ENCODE data around the gene FHIT.

Gene FHIT

DNA sequence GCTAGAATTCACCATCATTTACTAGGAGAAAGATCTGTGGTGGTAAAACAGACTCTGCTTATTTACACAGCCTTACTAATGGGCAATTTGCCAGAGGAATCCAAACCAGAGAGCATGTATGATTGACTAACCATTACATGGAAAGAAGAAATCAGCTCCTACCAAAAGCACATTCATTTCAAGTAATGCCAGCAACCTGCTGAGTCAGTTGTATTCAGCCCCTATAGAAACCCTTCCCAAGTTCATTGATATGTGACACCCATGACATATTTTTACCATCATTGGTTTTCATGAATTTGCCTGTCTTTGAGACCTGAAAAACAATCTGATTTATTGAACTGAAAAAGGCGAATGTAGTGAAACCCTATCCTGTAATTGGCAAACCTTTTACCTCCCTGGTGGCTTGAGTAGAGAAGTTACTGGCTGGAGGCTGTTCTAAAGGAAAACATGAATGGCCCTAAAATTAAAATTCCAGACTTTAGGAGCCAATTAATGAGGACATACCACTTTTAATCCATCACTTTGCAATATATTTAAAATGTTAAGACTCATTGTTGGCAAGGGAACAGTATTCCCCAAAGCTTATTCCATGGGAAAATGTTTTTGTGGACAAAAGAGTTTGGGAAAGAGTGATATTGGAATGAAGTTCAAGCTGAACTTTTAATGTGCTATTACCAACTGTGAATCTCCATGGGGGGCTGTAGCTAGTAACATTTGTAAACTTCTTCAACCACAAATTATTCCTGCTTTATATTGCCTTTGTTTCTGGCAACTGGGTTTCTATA lies 542.9 kb downstream of the FHIT start:
- Mint-ChIP-seq H3K4me3 (no peak overlapping the region), H3K9me3 (peaks cover 32% of the 10 kb centered on the region), H3K4me1 (peaks cover 19% of the 10 kb centered on the region), H3K27ac (no peak overlapping the region), H3K27me3 (ENCODE audit: low read depth, poor library complexity) (no peaks in the 10 kb centered on the region), H3K36me3 (ENCODE audit: low read depth) (peaks cover 8% of the 10 kb centered on the region)
- TF ChIP-seq, protein P1, sequence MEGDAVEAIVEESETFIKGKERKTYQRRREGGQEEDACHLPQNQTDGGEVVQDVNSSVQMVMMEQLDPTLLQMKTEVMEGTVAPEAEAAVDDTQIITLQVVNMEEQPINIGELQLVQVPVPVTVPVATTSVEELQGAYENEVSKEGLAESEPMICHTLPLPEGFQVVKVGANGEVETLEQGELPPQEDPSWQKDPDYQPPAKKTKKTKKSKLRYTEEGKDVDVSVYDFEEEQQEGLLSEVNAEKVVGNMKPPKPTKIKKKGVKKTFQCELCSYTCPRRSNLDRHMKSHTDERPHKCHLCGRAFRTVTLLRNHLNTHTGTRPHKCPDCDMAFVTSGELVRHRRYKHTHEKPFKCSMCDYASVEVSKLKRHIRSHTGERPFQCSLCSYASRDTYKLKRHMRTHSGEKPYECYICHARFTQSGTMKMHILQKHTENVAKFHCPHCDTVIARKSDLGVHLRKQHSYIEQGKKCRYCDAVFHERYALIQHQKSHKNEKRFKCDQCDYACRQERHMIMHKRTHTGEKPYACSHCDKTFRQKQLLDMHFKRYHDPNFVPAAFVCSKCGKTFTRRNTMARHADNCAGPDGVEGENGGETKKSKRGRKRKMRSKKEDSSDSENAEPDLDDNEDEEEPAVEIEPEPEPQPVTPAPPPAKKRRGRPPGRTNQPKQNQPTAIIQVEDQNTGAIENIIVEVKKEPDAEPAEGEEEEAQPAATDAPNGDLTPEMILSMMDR (IDR thresholded peaks at IDR 0.05): no peak
- DNase-seq: no peak

DNA sequence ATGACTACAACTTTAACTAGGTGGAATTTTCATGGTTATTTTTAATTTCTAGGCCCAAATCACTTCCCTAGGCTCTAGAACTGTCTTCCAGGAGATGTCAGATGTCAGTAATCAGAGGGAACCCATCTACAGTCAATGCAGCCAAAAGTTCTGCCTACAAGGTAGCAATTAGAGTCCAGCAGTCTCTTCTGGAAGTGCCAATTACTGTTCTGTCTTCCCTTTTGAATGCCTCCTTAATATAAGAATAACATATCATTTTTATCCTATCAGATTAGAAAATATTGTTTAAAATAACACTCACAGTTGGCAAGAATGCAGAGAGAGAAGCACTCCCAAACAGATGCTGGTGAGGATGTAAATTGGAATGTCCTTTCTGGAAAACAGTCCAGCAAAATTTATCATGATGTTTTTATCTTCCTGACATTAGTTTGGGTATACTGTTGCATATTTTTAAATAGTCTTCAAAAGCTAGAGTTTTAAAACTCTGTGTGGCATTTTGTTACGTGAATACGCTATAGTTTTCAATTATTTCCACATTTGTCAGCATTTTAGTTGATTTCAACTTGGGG lies 543.7 kb downstream of the FHIT start:
- H3K4me3 Mint-ChIP-seq: no peak overlapping the region
- H3K27ac Mint-ChIP-seq: no peak overlapping the region
- H3K36me3 Mint-ChIP-seq (ENCODE audit: low read depth): peaks cover 8% of the 10 kb centered on the region
- H3K9me3 Mint-ChIP-seq: peaks cover 32% of the 10 kb centered on the region
- TF ChIP-seq, protein P1 (IDR thresholded peaks at IDR 0.05): no peak
- H3K27me3 Mint-ChIP-seq (ENCODE audit: low read depth, poor library complexity): no peaks in the 10 kb centered on the region
- no peak for DNase-seq
- peaks cover 19% of the 10 kb centered on the region for H3K4me1 Mint-ChIP-seq

DNA sequence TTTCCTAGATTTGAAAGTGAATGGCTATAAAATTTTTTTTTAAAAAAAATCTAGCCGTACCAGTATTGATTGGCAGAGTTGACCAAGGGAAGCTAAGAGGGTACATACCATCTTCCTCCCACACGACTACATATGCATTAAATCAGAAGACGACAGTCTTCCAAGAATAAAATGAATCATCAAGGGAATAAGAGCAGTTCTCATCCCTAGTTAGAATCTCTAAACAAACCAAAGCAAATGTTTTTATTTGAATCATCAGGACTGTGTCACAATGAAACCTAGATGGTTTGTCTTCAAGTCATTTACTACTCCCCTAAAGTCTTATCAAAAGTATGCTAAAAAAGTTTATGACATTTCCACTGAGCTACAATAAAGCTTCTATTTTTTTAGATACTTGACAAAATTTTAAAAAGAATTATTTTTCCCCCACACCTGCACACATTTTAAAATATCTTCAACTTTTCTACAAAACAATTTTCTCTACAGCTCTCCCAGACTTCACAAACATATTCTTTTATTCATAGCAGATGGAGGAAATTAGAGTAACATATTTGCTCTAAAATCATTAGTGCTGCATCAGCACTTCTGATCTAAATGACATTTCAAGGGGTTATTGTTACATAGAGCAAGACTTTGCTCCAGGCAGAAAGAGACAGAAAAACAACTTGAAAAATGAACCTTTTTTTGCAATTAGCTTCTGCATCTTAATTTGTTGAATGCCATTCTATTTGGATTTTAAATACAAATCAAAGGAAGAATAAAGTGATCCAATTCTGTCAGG lies 547.1 kb downstream of the FHIT start:
- Mint-ChIP-seq H3K4me3 (no peak overlapping the region), H3K9me3 (peaks cover 3% of the 10 kb centered on the region), H3K36me3 (ENCODE audit: low read depth) (no peaks in the 10 kb centered on the region), H3K27ac (no peak overlapping the region), H3K4me1 (peaks cover 19% of the 10 kb centered on the region), H3K27me3 (ENCODE audit: low read depth, poor library complexity) (no peaks in the 10 kb centered on the region)
- DNase-seq: no peak
- TF ChIP-seq, protein P1 (IDR thresholded peaks at IDR 0.05): no peak

DNA sequence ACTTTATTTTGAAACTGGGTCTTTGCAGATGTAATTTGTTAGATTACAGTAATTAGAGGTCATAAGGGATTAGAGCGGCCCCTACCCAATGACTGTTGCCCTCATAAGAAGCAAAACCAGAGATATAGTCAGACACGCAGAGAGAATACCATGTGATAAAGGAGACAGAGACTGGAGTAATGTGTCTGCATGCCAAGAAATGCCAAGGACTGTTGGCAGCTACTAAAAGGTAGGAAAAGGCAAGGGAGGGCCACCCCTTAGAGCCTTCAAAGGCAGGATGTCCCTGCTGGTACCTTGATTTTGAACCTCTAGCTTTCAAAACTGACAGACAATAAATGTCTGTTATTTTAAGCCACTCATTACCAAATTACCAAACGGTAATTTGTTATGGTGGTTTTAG lies 548.2 kb downstream of the FHIT start:
- Mint-ChIP-seq H3K4me3 (no peak overlapping the region), H3K27me3 (ENCODE audit: low read depth, poor library complexity) (no peaks in the 10 kb centered on the region), H3K27ac (no peak overlapping the region), H3K9me3 (no peaks in the 10 kb centered on the region), H3K36me3 (ENCODE audit: low read depth) (no peaks in the 10 kb centered on the region), H3K4me1 (peaks cover 12% of the 10 kb centered on the region)
- DNase-seq: no peak
- TF ChIP-seq, protein P1 (IDR thresholded peaks at IDR 0.05): no peak

DNA sequence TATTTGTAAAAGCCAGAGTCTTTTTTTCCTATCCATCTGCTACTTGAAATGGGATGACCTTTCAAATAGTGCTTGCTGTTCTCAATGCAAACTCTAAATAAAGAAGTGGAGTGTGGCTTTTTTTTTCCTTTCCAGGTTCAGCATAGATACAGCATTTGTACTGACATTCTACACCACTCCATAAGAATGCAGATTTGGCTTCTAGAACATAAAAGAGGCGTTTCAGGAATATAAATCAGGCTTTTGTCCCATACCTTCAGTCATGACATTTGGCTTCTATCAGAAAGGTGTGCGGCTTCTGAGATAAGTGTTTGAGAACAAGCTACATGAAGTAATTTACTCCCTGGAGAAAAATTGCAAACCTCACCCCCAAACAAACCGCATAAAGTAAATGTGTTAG lies 553.1 kb downstream of the FHIT start:
- H3K4me3 Mint-ChIP-seq: no peak overlapping the region
- H3K27ac Mint-ChIP-seq: no peak overlapping the region
- H3K9me3 Mint-ChIP-seq: peaks cover 3% of the 10 kb centered on the region
- peaks cover 5% of the 10 kb centered on the region for H3K27me3 Mint-ChIP-seq (ENCODE audit: low read depth, poor library complexity)
- H3K36me3 Mint-ChIP-seq (ENCODE audit: low read depth): no peaks in the 10 kb centered on the region
- DNase-seq: no peak
- TF ChIP-seq, protein P1 (IDR thresholded peaks at IDR 0.05): no peak
- H3K4me1 Mint-ChIP-seq: peaks cover 10% of the 10 kb centered on the region
